ENCODE data around the gene FBXO2.

The FBXO2 gene

GRCh38 chr1:11599891-11600576 is 54.2 kb downstream of the FBXO2 start:
- no peak for TF ChIP-seq CTCF (IDR thresholded peaks at IDR 0.05; ENCODE audit: low read depth, low read length)
- no peak overlapping the region for H3K4me3 ChIP-seq (replicated peaks in 1 of 2; ENCODE audit: low read depth in 2 of 2, low read length in 2 of 2)
- no peak for DNase-seq (ENCODE audit: low read depth in 2 of 2)

- H3K4me3 ChIP-seq (replicated peaks in 1 of 2; ENCODE audit: low read depth in 2 of 2, low read length in 2 of 2) = no peak overlapping the region
- no peak for TF ChIP-seq CTCF (IDR thresholded peaks at IDR 0.05; ENCODE audit: low read depth, low read length)
- DNase-seq (ENCODE audit: low read depth in 2 of 2) = peak in 1 of 2 donors; percentile 64
These were observed 55.8 kb downstream of the FBXO2 start for GRCh38 chr1:11598461-11598860.

All from cardiac fibroblast (primary cell).